ENCODE data around the gene TUBG2. TPM values are rescaled to one million over a fixed set of nuclear protein-coding genes. Genes with fewer than 3 reads are reported as not detected.

The TUBG2 gene
- total RNA-seq, 1 donor from 2014 or later: 14.2 TPM

DNA sequence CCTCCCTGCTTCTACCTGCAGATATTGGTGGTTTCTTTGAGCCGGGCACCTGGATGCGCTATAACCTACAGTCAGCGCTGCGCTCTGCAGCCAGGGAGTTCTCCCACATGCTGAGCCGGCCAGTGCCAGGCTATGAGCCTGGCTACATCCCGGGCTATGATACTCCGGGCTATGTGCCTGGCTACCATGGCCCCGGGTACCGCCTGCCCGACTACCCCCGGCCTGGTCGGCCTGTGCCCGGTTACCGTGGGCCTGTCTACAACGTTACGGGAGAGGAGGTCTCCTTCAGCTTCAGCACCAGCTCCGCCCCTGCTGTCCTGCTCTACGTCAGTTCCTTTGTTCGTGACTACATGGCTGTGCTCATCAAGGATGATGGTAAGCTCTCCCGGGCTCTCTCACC, 36.4 kb downstream of the TUBG2 start:
- TF ChIP-seq, protein P1, sequence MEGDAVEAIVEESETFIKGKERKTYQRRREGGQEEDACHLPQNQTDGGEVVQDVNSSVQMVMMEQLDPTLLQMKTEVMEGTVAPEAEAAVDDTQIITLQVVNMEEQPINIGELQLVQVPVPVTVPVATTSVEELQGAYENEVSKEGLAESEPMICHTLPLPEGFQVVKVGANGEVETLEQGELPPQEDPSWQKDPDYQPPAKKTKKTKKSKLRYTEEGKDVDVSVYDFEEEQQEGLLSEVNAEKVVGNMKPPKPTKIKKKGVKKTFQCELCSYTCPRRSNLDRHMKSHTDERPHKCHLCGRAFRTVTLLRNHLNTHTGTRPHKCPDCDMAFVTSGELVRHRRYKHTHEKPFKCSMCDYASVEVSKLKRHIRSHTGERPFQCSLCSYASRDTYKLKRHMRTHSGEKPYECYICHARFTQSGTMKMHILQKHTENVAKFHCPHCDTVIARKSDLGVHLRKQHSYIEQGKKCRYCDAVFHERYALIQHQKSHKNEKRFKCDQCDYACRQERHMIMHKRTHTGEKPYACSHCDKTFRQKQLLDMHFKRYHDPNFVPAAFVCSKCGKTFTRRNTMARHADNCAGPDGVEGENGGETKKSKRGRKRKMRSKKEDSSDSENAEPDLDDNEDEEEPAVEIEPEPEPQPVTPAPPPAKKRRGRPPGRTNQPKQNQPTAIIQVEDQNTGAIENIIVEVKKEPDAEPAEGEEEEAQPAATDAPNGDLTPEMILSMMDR (conservative IDR thresholded peaks at IDR 0.05; ENCODE audit: low read depth, low read length): no peak
- DNase-seq (ENCODE audit: low read depth): no peak
- H3K4me3 ChIP-seq (ENCODE audit: low read depth, low read length): no peak overlapping the region

GRCh38 chr17:42697108-42697811, 38.2 kb downstream of the TUBG2 start:
- TF ChIP-seq, protein P1 (conservative IDR thresholded peaks at IDR 0.05; ENCODE audit: low read depth, low read length): no peak
- H3K4me3 ChIP-seq (ENCODE audit: low read depth, low read length): no peak overlapping the region
- no peak for DNase-seq (ENCODE audit: low read depth)

- TF ChIP-seq, protein P1 (conservative IDR thresholded peaks at IDR 0.05; ENCODE audit: low read depth, low read length): no peak
- no peak overlapping the region for H3K4me3 ChIP-seq (ENCODE audit: low read depth, low read length)
- DNase-seq (ENCODE audit: low read depth): no peak
These were observed 39.8 kb downstream of the TUBG2 start for GRCh38 chr17:42698736-42699414.

DNA sequence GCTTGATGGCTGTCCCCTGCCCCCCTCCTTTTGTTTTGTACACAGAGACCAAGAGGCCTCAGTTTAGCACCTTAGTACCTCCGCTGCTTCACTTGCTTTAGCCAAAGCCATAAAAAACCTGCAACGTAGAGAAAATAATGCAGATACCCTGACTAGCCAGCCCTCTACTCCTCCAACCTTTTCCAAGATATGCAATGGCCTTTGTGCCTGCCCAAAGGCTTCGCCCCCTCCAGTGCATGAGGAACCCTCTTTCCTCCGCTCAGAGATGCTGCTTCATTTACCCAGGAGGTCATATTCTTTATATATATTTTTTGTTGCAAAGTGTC, 40.3 kb downstream of the TUBG2 start:
- H3K4me3 ChIP-seq (ENCODE audit: low read depth, low read length): no peak overlapping the region
- no peak for DNase-seq (ENCODE audit: low read depth)
- TF ChIP-seq, protein P1 (conservative IDR thresholded peaks at IDR 0.05; ENCODE audit: low read depth, low read length): no peak

DNA sequence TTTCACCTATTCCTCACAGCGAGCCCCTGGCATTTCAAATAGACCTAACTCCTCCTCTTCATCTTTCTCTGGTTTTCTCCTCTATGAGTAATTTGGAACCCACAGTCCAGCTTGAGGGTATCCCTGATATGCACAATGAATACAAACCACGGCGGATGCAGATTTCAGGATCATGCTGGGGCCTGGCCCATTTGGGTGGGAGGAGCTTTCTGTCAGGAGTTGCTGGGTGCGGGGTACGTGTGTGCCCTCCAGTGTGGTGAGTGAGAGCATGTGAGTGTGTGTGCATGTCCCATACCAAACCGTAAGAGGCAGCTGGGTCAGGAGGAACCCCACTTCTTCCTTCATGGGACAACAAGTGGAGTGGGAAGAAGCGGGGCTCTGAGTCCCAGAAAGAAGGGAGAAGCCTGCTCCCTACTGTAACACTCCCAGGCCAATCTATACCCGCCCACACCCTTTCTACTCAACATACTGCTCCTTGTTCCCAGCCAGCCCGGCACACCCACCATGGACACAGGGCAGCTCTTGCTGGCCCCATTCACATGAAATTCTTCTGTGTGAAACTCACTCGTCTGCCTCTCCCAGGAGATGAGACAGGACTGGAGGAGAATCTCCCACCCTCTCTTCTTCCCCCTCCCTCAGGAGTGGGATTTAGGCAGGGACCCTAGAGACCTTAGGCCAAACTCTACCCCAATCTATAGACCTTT, 41.7 kb downstream of the TUBG2 start:
- TF ChIP-seq, protein P1 (conservative IDR thresholded peaks at IDR 0.05; ENCODE audit: low read depth, low read length): no peak
- DNase-seq (ENCODE audit: low read depth): no peak
- H3K4me3 ChIP-seq (ENCODE audit: low read depth, low read length): no peak overlapping the region

GRCh38 chr17:42702446-42702845, 43.4 kb downstream of the TUBG2 start:
- no peak for DNase-seq (ENCODE audit: low read depth)
- TF ChIP-seq, protein P1 (conservative IDR thresholded peaks at IDR 0.05; ENCODE audit: low read depth, low read length): no peak
- H3K4me3 ChIP-seq (ENCODE audit: low read depth, low read length): no peak overlapping the region

Data from epithelial cell of proximal tubule (primary cell).